ENCODE data around the gene CHCT1. TPM values are rescaled to one million over a fixed set of nuclear protein-coding genes. Genes with fewer than 3 reads are reported as not detected.
A peak's percentile ranks its signal among the peaks of the same experiment; 100 is the strongest.

The CHCT1 gene
- total and polyA plus RNA-seq, 2 of the 8 experiments (the other 6 are each of a cell fraction or from before 2014, with no cell fraction given): 0.06 TPM; not detected in 1

GRCh38 chr17:60383379-60383778 lies 38.9 kb upstream of the CHCT1 start (continued):
- TF ChIP-seq, protein P1, sequence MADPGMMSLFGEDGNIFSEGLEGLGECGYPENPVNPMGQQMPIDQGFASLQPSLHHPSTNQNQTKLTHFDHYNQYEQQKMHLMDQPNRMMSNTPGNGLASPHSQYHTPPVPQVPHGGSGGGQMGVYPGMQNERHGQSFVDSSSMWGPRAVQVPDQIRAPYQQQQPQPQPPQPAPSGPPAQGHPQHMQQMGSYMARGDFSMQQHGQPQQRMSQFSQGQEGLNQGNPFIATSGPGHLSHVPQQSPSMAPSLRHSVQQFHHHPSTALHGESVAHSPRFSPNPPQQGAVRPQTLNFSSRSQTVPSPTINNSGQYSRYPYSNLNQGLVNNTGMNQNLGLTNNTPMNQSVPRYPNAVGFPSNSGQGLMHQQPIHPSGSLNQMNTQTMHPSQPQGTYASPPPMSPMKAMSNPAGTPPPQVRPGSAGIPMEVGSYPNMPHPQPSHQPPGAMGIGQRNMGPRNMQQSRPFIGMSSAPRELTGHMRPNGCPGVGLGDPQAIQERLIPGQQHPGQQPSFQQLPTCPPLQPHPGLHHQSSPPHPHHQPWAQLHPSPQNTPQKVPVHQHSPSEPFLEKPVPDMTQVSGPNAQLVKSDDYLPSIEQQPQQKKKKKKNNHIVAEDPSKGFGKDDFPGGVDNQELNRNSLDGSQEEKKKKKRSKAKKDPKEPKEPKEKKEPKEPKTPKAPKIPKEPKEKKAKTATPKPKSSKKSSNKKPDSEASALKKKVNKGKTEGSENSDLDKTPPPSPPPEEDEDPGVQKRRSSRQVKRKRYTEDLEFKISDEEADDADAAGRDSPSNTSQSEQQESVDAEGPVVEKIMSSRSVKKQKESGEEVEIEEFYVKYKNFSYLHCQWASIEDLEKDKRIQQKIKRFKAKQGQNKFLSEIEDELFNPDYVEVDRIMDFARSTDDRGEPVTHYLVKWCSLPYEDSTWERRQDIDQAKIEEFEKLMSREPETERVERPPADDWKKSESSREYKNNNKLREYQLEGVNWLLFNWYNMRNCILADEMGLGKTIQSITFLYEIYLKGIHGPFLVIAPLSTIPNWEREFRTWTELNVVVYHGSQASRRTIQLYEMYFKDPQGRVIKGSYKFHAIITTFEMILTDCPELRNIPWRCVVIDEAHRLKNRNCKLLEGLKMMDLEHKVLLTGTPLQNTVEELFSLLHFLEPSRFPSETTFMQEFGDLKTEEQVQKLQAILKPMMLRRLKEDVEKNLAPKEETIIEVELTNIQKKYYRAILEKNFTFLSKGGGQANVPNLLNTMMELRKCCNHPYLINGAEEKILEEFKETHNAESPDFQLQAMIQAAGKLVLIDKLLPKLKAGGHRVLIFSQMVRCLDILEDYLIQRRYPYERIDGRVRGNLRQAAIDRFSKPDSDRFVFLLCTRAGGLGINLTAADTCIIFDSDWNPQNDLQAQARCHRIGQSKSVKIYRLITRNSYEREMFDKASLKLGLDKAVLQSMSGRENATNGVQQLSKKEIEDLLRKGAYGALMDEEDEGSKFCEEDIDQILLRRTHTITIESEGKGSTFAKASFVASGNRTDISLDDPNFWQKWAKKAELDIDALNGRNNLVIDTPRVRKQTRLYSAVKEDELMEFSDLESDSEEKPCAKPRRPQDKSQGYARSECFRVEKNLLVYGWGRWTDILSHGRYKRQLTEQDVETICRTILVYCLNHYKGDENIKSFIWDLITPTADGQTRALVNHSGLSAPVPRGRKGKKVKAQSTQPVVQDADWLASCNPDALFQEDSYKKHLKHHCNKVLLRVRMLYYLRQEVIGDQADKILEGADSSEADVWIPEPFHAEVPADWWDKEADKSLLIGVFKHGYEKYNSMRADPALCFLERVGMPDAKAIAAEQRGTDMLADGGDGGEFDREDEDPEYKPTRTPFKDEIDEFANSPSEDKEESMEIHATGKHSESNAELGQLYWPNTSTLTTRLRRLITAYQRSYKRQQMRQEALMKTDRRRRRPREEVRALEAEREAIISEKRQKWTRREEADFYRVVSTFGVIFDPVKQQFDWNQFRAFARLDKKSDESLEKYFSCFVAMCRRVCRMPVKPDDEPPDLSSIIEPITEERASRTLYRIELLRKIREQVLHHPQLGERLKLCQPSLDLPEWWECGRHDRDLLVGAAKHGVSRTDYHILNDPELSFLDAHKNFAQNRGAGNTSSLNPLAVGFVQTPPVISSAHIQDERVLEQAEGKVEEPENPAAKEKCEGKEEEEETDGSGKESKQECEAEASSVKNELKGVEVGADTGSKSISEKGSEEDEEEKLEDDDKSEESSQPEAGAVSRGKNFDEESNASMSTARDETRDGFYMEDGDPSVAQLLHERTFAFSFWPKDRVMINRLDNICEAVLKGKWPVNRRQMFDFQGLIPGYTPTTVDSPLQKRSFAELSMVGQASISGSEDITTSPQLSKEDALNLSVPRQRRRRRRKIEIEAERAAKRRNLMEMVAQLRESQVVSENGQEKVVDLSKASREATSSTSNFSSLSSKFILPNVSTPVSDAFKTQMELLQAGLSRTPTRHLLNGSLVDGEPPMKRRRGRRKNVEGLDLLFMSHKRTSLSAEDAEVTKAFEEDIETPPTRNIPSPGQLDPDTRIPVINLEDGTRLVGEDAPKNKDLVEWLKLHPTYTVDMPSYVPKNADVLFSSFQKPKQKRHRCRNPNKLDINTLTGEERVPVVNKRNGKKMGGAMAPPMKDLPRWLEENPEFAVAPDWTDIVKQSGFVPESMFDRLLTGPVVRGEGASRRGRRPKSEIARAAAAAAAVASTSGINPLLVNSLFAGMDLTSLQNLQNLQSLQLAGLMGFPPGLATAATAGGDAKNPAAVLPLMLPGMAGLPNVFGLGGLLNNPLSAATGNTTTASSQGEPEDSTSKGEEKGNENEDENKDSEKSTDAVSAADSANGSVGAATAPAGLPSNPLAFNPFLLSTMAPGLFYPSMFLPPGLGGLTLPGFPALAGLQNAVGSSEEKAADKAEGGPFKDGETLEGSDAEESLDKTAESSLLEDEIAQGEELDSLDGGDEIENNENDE (IDR thresholded peaks at IDR 0.05; ENCODE audit: insufficient replicate concordance, low read length): no peak
- TF ChIP-seq CEBPB (IDR thresholded peaks at IDR 0.05; ENCODE audit: low read depth, low read length) (peak; percentile 63; the same call in 1 of the 2 replicates), RBBP5 (IDR thresholded peaks at IDR 0.05; ENCODE audit: borderline replicate concordance, low read depth, low read length) (no peak)

Data from H1 (cell line).